CD14-positive monocyte (primary cell): ENCODE results near the gene DPYD. TPM values are rescaled to one million over a fixed set of nuclear protein-coding genes. Genes with fewer than 3 reads are reported as not detected.

Source experiments
- DNase-seq, 3 donors: peaks; one replicate each; pipeline ENCODE4 v3.0.0-alpha.2; 2011 to 2022
- H2AFZ ChIP-seq: 2 replicates; pipeline ENCODE4 v1.6.0; 2012; ENCODE audit warnings: mild to moderate bottlenecking, low read depth, low read length, inconsistent platforms; ENCODE audit not compliant: insufficient read depth, poor library complexity, severe bottlenecking
- H3K27ac ChIP-seq, 2 donors: 1 replicate in 1 of 2; 2 replicates in 1 of 2; pipeline ENCODE4 v1.5.1; 2012 to 2013; ENCODE audit warnings: low read length in 2 of 2, control low read depth in 1 of 2, inconsistent platforms in 1 of 2, low read depth in 1 of 2, mild to moderate bottlenecking in 1 of 2
- H3K27me3 ChIP-seq, 2 donors: one replicate each; pipeline versions ENCODE4 v1.6.0 to v1.6.1; 2011 to 2013; ENCODE audit warnings: low read length in 2 of 2; ENCODE audit not compliant: control insufficient read depth in 2 of 2, insufficient read depth in 2 of 2
- H3K36me3 ChIP-seq, 2 donors: replicated peaks in 1 of 2; 1 replicate in 1 of 2; 2 replicates in 1 of 2; pipeline versions ENCODE4 v1.5.1 to v1.6.1; 2012 to 2013; ENCODE audit warnings: low read length in 2 of 2, control low read depth in 1 of 2, inconsistent platforms in 1 of 2, mild to moderate bottlenecking in 1 of 2; ENCODE audit not compliant: insufficient read depth in 2 of 2, control insufficient read depth in 1 of 2
- H3K4me1 ChIP-seq, 2 donors: 1 replicate in 1 of 2; 2 replicates in 1 of 2; pipeline versions ENCODE4 v1.5.1 to v1.6.1; 2012 to 2013; ENCODE audit warnings: low read length in 2 of 2, control low read depth in 1 of 2, inconsistent platforms in 1 of 2, mild to moderate bottlenecking in 1 of 2, moderate library complexity in 1 of 2; ENCODE audit not compliant: insufficient read depth in 2 of 2, control insufficient read depth in 1 of 2
- H3K4me2 ChIP-seq: replicated peaks from 2 replicates; pipeline ENCODE3; 2012; ENCODE audit warnings: low read length, moderate library complexity, mild to moderate bottlenecking; ENCODE audit not compliant: poor library complexity, severe bottlenecking; ENCODE audit errors: extremely low read depth
- H3K4me3 ChIP-seq, 3 experiments: fragments of 200-600 bp in 1 of 3; sonication (generic) in 1 of 3; replicated peaks in 1 of 3; 1 replicate in 2 of 3; 2 replicates in 1 of 3; pipeline ENCODE4 v1.5.1; 2011 to 2013; ENCODE audit warnings: low read length in 3 of 3, mild to moderate bottlenecking in 3 of 3, control low read depth in 2 of 3, low read depth in 2 of 3, inconsistent platforms in 1 of 3, moderate library complexity in 1 of 3
- H3K79me2 ChIP-seq: 2 replicates; pipeline ENCODE4 v1.6.0; 2012; ENCODE audit warnings: mild to moderate bottlenecking, control low read depth, inconsistent platforms, low read length, moderate library complexity; ENCODE audit not compliant: insufficient read depth
- H3K9ac ChIP-seq: 2 replicates; pipeline ENCODE4 v1.6.0; 2017; ENCODE audit warnings: low read length, mild to moderate bottlenecking; ENCODE audit not compliant: insufficient read depth, poor library complexity, severe bottlenecking
- H3K9me3 ChIP-seq, 2 donors: replicated peaks in 1 of 2; 1 replicate in 1 of 2; 2 replicates in 1 of 2; pipeline versions ENCODE4 v1.5.1 to v1.6.1; 2012 to 2013; ENCODE audit warnings: low read length in 2 of 2, control low read depth in 1 of 2; ENCODE audit not compliant: control insufficient read depth in 1 of 2, insufficient read depth in 1 of 2
- H4K20me1 ChIP-seq: 2 replicates; pipeline ENCODE4 v1.6.0; 2012; ENCODE audit warnings: mild to moderate bottlenecking, low read length, control low read depth, moderate library complexity; ENCODE audit not compliant: insufficient read depth
- H3K27ac Mint-ChIP-seq, 7 donors: one replicate each; pipeline ENCODE4 v1.8.0; 2020; ENCODE audit warnings: mild to moderate bottlenecking in 7 of 7, mixed read lengths in 7 of 7, moderate library complexity in 6 of 7, inconsistent platforms in 2 of 7
- H3K27me3 Mint-ChIP-seq, 3 donors: one replicate each; pipeline ENCODE4 v1.8.0; 2021 to 2022; ENCODE audit warnings: low read depth in 3 of 3, mild to moderate bottlenecking in 3 of 3, mixed read lengths in 3 of 3, moderate library complexity in 3 of 3, inconsistent platforms in 1 of 3
- H3K36me3 Mint-ChIP-seq, 2 donors: one replicate each; pipeline ENCODE4 v1.8.0; 2020; ENCODE audit warnings: mixed read lengths in 2 of 2, inconsistent platforms in 1 of 2, mild to moderate bottlenecking in 1 of 2
- H3K4me1 Mint-ChIP-seq: one replicate; pipeline ENCODE4 v1.8.0; 2020; ENCODE audit warnings: mild to moderate bottlenecking, mixed read lengths
- H3K4me3 Mint-ChIP-seq, 2 donors: one replicate each; pipeline ENCODE4 v1.8.0; 2020; ENCODE audit warnings: mild to moderate bottlenecking in 2 of 2, mixed read lengths in 2 of 2, moderate library complexity in 1 of 2
- H3K9me3 Mint-ChIP-seq, 7 donors: one replicate each; pipeline ENCODE4 v1.8.0; 2020 to 2022; ENCODE audit warnings: mixed read lengths in 7 of 7, mild to moderate bottlenecking in 6 of 7, moderate library complexity in 6 of 7, inconsistent platforms in 2 of 7
- CTCF ChIP-seq: fragments of 200-600 bp; IDR thresholded peaks from one replicate; pipeline ENCODE4 v1.8.0; 2022; ENCODE audit warnings: antibody characterized with exemption, mild to moderate bottlenecking
- WGBS: methylation state at CpG from one replicate; pipeline ENCODE4 v1.1.5; 2013; ENCODE audit warnings: missing lambda C conversion rate; ENCODE audit not compliant: insufficient coverage; 5-methylcytosine and 5-hydroxymethylcytosine counted together
- intact Hi-C, 2 donors: fragments of 100-400 bp; cut with micrococcal nuclease; formaldehyde crosslinking; loops; one replicate each; pipeline versions ENCODE4 v1.15.0 to v1.15.1; 2023
- polyA plus RNA-seq, 3 donors: library from polyadenylated mRNA; depleted of rRNA in 1 of 3; unstranded in 2 of 3; stranded (reverse) in 1 of 3; fragments of 300-500 nt in 2 of 3; fragments of >200 nt in 1 of 3; fragmentation: Illumina TruSeq in 2 of 3; gene quantifications; 1 replicate in 2 of 3; 2 replicates in 1 of 3; pipeline ENCODE4 v1.2.3, GENCODE V29; 2012 to 2021

Gene DPYD
- polyA plus RNA-seq, 3 donors, result 87.6 to 171 (median 144) TPM

- Histone ChIP-seq H3K4me3 (no peak overlapping the region), H4K20me1 (peaks cover 41% of the 10 kb centered on the region), H3K4me2 (no peak overlapping the region), H2AFZ (no peak overlapping the region), H3K4me1 (peaks cover 4 to 17% of the 10 kb centered on the region in 2 donors), H3K9ac (no peak overlapping the region), H3K27me3 (no peaks in the 10 kb centered on the region), H3K36me3 (peaks cover 6 to 15% of the 10 kb centered on the region in 2 donors), H3K9me3 (peaks cover 0 to 3% of the 10 kb centered on the region in 2 donors), H3K79me2 (no peaks in the 10 kb centered on the region), H3K27ac (no peak overlapping the region)
- no CpG with 5 or more reads among the region's 1 CpG for WGBS
- H3K4me1 Mint-ChIP-seq, result peaks cover 23% of the 10 kb centered on the region
- H3K27ac Mint-ChIP-seq, result no peak overlapping the region
- peaks cover 0 to 11% (median 6%) of the 10 kb centered on the region in 7 donors for H3K9me3 Mint-ChIP-seq
- TF ChIP-seq CTCF, result no peak
- H3K4me3 Mint-ChIP-seq, result no peak overlapping the region
- H3K27me3 Mint-ChIP-seq, result peaks cover 0 to 4% (median 2%) of the 10 kb centered on the region in 3 donors
- DNase-seq, result no peak
- peaks cover 15 to 32% of the 10 kb centered on the region in 2 donors for H3K36me3 Mint-ChIP-seq
- intact Hi-C loops, result no loop called here
Observed at GRCh38 chr1:97166626-97167025, 754.2 kb downstream of the DPYD start.

- no peak for TF ChIP-seq CTCF
- DNase-seq, result peak; percentile 42 to 58 (median 49)
- peak overlapping the region; percentile 25 to 80 (median 65) for H3K27ac Mint-ChIP-seq
- peaks cover 14 to 31% of the 10 kb centered on the region in 2 donors for H3K4me1 ChIP-seq
- H4K20me1 ChIP-seq, result peaks cover 45% of the 10 kb centered on the region
- H3K9me3 ChIP-seq, result peaks cover 0 to 3% of the 10 kb centered on the region in 2 donors
- no CpG with 5 or more reads among the region's 1 CpG for WGBS
- H3K36me3 ChIP-seq, result no peaks in the 10 kb centered on the region
- H3K4me3 Mint-ChIP-seq, result no peak overlapping the region
- no peaks in the 10 kb centered on the region for H3K79me2 ChIP-seq
- no peak overlapping the region for H2AFZ ChIP-seq
- H3K9me3 Mint-ChIP-seq, result peaks cover 0 to 11% (median 6%) of the 10 kb centered on the region in 7 donors
- intact Hi-C loops, result no loop called here
- peak overlapping the region in 1 of 2 donors; percentile 43 for H3K27ac ChIP-seq
- peaks cover 40% of the 10 kb centered on the region for H3K4me1 Mint-ChIP-seq
- peaks cover 5 to 20% of the 10 kb centered on the region in 2 donors for H3K36me3 Mint-ChIP-seq
- H3K9ac ChIP-seq, result no peak overlapping the region
- H3K27me3 Mint-ChIP-seq, result peaks cover 0 to 4% (median 2%) of the 10 kb centered on the region in 3 donors
- H3K4me2 ChIP-seq, result no peak overlapping the region
- no peak overlapping the region for H3K4me3 ChIP-seq
- no peaks in the 10 kb centered on the region for H3K27me3 ChIP-seq
Observed at GRCh38 chr1:97164276-97164639, 756.6 kb downstream of the DPYD start.
